ENCODE data around the gene FLT3.
"Not testable (repeated sequence)": the region's sequence is repeated elsewhere in the genome, so short reads cannot be mapped to it uniquely, and the experiment has no call there.

FLT3 gene

DNA sequence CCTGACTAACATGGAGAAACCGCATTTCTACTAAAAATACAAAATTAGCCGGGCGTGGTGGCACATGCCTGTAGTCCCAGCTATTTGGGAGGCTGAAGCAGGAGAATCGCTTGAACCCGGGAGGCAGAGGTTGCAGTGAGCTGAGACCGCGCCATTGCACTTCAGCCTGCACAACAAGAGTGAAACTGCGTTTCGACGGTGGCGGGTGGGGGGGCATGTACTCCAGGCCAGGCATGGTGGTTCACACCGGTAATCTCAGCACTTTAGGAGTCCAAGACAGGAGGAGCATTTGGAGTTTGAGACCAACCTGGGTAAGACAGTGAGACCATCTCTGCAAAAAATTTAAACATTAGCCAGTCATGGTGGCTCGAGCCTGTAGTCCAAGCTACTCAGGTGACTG, 136.2 kb downstream of the FLT3 start:
- in situ Hi-C loops (cut with MboI; ENCODE audit: low sequenced_read_pairs), result not testable (repeated sequence)

- in situ Hi-C loops (cut with MboI; ENCODE audit: low sequenced_read_pairs), result no loop called here
These were observed 136.9 kb downstream of the FLT3 start for GRCh38 chr13:27963491-27963890.

DNA sequence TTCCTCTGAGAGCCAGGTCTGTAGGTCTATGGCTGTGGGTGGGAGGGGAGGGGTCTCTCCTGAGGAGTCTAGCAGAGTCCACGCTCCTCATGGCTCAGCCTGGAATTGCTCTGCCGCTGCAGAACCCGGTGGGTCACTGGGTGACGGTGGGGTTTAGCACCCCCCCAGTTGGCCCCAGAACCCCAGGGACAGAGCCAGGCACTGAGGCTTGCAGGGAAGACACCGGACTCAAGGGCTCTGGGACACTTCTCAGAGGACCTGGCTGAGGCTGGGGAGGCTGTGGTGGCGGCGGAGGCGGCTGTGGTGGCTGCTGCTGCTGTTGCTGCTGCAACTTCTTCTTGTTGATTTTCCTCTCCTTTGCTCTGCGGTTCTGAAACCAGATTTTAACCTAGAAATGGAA, 137.4 kb downstream of the FLT3 start:
- in situ Hi-C loops (cut with MboI; ENCODE audit: low sequenced_read_pairs), result no loop called here

- in situ Hi-C loops (cut with MboI; ENCODE audit: low sequenced_read_pairs), result no loop called here
These were observed 138.1 kb downstream of the FLT3 start for GRCh38 chr13:27962128-27962841.

DNA sequence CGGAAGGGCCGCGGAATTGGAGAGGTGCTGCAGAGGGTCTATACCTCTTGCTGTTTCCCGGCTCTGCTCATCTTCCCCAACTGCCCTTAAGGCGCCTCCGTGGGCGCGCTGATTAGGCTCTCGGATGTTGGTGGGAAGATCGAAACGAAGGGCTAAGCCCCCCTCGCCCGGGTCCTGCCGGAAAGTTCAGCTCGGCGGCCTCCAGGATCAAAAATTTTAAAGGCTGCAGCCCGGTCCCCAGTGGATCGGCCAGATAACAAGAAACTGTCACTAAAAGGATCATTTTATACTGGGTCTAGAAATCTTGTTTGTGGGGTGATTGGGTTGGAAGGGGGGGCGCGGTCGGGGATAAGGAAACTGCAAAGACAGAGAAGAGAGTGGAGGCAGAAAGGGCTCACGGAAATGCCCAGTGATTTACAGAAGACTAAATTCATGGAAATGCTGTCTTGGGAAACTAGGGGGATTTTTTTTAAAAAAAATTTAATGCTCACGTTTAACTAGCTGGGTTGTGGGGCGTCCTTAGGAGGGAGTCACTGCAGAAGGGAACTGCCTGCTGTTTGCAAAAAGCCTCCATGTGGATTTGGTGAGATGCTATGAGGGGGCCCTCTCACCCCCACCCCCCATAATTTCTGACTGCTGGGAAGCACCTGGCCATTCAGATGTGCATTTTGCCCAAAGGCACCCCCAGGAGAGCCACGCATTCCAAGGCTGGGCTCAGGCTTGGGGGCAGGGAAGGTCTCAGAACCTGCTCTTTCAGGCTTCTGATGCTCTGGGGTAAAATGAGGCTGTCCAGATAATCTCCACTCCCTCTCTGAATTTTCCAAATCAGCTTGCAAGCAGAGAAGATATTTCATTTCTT, 138.9 kb downstream of the FLT3 start:
- in situ Hi-C loops (cut with MboI; ENCODE audit: low sequenced_read_pairs), result no loop called here

DNA sequence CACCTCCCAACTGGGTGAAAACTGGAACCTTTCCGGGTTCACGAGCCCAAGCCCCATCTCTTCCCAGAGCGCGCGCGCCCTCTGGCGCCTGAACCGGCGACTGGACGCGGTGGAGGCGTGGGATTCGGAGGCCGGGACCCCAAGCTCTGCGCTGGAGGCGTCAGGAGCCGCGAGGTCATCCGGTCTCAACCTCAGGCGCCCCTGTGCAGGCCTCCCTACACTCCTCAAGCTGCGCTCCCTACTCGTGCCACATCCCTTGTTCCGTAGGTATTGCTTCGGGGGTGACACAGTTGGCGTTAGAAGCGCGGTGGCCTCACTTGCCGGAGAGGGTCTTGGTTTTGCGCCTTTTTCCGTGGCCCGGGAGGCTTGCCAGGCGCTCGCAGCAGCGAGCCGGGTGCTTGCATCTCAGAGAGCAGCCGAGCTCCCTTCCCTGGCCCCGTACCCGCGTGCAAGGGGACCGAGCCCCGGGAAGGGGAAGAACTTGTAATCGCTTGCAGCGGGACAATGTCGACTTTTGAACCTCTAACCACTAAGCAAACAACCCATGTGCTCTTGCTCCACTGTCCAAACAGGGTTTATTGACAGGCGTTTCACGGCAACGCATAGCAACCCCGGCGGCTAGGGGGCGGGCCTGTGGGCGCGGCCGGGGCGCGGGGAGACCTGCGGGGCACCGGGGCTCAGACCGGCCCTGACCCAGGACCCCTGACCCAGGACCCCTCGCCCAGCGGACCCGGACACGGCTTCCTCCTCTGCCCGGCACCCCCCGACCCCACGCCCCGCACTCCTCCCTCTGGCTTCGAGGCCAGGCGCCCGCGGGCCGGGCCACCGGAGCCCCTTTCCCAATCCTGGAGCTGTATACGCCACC, 139.8 kb downstream of the FLT3 start:
- in situ Hi-C loops (cut with MboI; ENCODE audit: low sequenced_read_pairs), result no loop called here

GRCh38 chr13:27959976-27960361, 140.4 kb downstream of the FLT3 start:
- in situ Hi-C loops (cut with MboI; ENCODE audit: low sequenced_read_pairs), result no loop called here

DNA sequence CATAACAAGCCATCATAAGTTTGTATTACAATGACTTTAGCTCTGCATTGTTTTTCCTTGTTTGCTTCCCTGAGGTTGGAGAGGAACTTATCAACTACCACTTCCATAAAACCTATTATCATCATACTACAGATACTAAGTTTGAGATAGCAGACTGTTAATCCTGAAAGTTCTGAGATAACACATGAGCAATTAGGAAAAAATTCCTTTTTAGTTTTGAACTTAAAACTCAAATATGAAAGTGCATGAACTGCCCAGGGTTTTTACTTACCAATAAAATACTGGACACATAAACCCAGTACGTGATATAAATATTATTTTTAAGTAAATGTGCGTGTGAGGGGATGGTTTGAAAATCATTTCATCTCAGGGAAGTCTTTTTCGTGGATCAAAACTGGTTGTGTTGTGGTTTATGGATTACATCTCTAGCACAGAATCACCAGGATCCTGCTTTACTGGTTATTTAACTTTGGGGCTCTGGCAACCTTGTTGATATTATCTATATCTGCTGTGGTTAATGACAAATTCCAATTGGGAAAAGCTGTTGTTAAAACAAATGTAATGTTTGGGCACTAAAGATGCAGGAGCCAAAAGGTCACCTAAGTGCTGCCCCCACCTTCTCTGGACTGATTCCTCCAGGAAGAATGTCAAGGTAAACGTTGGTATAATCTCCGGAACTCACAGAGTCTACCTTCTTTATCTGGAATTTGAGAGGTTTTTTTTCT, 143.6 kb downstream of the FLT3 start:
- in situ Hi-C loops (cut with MboI; ENCODE audit: low sequenced_read_pairs), result no loop called here

- in situ Hi-C loops (cut with MboI; ENCODE audit: low sequenced_read_pairs), result no loop called here
These were observed 145.3 kb downstream of the FLT3 start for GRCh38 chr13:27955014-27955591.

DNA sequence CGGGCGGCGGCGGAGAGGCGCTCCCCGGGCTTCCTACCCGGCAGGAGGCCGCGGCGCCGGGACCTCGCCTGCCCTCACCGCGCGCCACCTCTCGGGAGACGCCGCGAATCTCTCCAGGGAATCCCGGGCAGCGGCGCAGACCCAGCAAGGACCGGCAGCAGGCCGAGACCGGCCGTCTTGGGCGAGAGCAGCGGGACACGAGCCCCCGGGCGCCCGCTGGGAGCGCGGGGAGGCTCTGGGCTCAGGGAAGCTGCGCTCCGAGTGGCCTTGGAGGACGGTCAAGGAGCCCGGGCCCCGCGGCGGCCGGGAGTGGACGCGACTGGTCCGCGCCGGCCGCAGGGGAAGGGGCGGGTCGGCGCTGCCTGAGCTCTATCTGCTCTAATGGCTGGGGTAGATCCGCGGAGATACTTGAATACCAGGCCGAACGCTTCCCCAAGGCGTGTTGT, 145.9 kb downstream of the FLT3 start:
- in situ Hi-C loops (cut with MboI; ENCODE audit: low sequenced_read_pairs), result no loop called here

DNA sequence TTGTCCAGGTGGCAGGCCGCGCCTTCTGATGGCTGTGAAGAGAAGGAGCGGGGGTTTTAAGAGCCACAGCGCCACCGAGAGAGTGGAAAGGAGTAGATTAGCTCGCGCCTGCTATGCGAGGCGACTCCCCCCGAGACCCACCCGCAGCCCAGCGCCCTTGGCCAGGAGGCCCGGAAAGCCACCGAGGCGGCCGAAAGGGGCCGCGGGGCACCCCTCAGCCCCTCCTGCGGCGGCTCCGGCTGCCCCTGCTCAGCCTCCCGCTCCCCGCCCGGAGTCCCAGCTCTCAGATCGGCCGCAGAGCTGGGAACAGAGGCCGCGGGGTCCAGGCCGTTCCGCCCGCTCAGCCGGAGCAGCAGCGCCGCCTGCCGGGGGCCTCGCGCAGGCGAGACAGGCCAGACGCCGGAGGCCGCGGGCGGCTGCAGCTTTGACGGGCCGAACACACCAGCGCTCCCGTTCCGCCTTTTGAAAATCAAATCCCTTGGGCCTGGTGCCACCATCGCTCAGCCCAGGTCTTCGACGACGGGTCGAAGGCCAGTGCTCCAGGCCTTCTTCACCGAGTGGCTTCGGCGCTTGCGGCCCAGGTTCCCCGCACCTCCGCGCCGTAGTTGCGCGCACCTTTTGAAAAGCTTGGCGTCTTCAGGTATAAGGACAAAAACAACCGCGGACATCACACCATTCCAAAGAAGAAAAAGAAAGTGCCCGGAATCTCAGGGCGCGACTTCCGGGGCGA, 146.5 kb downstream of the FLT3 start:
- in situ Hi-C loops (cut with MboI; ENCODE audit: low sequenced_read_pairs), result no loop called here
